Measurements from ENCODE around the gene ST6GALNAC3.
A peak's percentile ranks its signal among the peaks of the same experiment; 100 is the strongest.

DNA sequence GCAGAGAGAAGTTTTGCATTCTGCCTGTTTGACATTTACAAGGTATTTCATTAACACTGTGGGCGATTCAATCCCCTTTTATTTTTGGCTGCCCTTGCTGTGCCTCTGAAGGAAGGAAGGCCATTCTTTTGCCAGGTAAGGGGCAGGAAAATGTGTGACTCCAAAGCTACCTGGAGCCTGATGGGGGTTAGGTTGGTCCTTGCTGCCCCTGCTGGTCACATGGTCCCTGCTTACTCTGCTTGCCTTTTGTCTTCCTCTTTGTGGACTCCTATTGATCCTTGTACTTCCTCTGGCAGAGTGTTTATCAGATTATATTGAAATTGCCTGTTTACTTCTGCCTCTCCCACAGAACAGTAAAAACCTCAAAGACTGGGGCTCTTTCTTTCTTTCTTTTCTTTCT lies 65.7 kb downstream of the ST6GALNAC3 start:
- TF ChIP-seq ZNF311 (tag by site-specific recombination; IDR thresholded peaks at IDR 0.05; ENCODE audit: borderline replicate concordance) (no peak), IKZF3 (tag by site-specific recombination; IDR thresholded peaks at IDR 0.05) (no peak), ZFP3 (tag by site-specific recombination; IDR thresholded peaks at IDR 0.05; ENCODE audit: low read depth) (no peak), GLIS1 (tag by site-specific recombination; IDR thresholded peaks at IDR 0.05) (no peak), ZNF335 (tag by site-specific recombination; conservative IDR thresholded peaks at IDR 0.05) (peak; percentile 31; the same call in 1 of the 2 replicates)
- TF ChIP-seq, protein P1, sequence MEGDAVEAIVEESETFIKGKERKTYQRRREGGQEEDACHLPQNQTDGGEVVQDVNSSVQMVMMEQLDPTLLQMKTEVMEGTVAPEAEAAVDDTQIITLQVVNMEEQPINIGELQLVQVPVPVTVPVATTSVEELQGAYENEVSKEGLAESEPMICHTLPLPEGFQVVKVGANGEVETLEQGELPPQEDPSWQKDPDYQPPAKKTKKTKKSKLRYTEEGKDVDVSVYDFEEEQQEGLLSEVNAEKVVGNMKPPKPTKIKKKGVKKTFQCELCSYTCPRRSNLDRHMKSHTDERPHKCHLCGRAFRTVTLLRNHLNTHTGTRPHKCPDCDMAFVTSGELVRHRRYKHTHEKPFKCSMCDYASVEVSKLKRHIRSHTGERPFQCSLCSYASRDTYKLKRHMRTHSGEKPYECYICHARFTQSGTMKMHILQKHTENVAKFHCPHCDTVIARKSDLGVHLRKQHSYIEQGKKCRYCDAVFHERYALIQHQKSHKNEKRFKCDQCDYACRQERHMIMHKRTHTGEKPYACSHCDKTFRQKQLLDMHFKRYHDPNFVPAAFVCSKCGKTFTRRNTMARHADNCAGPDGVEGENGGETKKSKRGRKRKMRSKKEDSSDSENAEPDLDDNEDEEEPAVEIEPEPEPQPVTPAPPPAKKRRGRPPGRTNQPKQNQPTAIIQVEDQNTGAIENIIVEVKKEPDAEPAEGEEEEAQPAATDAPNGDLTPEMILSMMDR (tag by site-specific recombination; IDR thresholded peaks at IDR 0.05) = peak; percentile 45
- TF ChIP-seq, protein P2, sequence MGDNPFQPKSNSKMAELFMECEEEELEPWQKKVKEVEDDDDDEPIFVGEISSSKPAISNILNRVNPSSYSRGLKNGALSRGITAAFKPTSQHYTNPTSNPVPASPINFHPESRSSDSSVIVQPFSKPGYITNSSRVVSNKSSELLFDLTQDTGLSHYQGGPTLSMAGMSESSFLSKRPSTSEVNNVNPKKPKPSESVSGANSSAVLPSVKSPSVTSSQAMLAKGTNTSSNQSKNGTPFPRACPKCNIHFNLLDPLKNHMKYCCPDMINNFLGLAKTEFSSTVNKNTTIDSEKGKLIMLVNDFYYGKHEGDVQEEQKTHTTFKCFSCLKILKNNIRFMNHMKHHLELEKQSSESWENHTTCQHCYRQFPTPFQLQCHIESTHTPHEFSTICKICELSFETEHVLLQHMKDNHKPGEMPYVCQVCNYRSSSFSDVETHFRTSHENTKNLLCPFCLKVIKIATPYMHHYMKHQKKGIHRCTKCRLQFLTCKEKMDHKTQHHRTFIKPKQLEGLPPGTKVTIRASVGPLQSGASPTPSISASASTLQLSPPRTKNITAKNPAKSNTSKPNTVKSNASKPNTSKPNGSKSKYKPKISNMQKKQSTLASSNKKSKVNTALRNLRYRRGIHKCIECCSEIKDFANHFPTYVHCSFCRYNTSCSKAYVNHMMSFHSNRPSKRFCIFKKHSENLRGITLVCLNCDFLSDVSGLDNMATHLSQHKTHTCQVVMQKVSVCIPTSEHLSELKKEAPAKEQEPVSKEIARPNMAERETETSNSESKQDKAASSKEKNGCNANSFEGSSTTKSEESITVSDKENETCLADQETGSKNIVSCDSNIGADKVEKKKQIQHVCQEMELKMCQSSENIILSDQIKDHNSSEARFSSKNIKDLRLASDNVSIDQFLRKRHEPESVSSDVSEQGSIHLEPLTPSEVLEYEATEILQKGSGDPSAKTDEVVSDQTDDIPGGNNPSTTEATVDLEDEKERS (tag by site-specific recombination; IDR thresholded peaks at IDR 0.05) = no peak

Data from HEK293 (cell line).